HG02588 (cell line): ENCODE results near the gene CELA2A.
"Not testable (repeated sequence)": the region's sequence is repeated elsewhere in the genome, so short reads cannot be mapped to it uniquely, and the experiment has no call there.

ENCODE experiments used
- ATAC-seq: cut with Tn5 transposase; IDR thresholded peaks from one replicate; pipeline ENCODE4 v1.9.1; 2021; ENCODE audit warnings: mild to moderate bottlenecking, moderate library complexity; ENCODE audit not compliant: unreplicated experiment

CELA2A gene

DNA sequence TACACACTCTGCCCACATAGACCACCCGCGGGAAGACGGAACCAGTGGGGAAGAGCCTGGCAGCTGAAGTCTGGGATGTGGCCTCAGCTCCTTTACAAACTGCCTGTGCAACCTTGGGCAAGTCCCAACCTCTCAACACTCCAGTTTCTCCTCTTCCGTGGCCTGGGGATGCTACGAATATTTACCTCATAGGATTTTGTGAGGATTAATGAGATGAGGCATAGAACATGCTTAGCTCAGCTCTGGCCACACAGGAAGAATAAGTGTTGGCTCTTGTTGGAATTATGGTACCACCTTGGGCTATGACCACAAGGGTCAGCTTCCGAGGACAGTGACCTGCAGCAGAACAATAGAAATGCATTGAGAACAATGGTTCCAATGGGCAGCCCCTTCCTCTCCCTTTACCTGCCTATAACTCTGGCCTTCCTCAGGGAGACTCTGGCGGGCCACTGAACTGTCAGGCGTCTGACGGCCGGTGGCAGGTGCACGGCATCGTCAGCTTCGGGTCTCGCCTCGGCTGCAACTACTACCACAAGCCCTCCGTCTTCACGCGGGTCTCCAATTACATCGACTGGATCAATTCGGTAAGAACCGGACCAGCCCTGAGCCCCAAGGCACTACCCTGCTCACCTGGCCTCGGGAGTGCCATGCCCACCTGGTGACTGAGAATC is 10.6 kb downstream of the CELA2A start:
- not testable (repeated sequence) for ATAC-seq

DNA sequence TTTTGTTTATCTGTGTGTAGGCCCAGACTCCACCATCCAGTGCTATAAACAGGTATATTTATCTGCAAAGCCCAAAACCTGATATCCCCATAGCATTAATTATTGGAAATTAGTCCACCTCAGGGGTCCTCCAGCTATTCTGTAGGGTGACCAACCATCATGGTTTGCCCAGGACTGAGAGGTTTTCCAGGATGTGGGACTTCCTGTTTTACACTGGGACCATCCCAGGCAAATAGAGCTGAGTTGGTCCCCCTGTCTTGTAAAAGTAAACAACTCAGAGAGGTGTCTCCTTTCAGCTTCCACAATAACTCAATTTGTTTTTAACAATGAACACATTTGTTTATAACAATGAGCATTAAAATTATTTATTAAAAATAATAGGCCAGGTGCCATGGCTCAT is 11.6 kb downstream of the CELA2A start:
- ATAC-seq: no peak

- ATAC-seq: no peak
Observed at GRCh38 chr1:15469361-15469760, 12.8 kb downstream of the CELA2A start.

DNA sequence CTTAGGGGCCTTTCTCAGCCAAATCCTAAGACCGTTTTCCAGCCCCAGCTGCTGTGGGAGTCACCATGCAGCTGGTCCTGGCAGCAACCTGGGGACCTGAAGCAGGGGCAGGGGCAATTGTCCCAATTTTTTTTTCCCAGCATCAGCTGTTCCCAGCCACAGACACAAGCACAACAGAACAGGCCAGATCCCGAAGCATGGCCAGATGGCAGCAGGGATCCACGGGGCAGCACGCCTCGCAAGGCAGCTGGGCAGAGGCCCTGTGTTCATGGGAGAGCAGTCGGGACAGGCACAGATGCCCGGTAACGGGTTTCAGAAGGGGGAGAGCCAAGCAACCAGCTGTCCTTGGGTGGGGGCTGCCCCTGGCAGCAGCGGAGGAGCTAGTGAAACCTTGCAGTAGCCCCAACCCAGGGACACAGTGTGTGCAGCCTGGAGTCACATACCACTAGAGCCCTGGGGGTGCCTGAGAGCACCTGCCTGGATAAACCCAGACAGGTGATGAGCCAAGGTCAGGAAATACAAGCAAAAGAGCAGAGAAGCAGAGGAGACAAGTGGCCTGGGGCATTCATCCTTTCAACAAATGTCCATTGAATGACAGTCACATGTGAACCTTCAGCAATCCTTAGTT is 13.4 kb downstream of the CELA2A start:
- ATAC-seq: not testable (repeated sequence)

DNA sequence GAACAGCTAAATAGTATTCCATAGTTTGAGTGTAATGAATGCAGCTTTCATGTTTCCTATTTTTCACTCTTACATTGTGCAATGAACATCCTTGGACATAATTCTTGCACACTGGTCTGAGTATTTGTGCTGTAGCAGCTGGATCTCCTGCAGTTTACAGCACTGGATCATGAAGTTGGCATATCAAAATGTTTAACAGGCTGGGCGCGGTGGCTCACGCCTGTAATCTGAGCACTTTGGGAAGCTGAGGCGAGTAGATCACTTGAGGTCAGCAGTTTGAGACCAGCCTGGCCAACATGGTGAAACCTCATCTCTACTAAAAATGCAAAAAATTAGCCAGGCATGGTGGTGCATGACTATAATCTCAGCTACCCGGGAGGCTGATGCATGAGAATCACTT is 14.5 kb downstream of the CELA2A start:
- ATAC-seq: not testable (repeated sequence)

DNA sequence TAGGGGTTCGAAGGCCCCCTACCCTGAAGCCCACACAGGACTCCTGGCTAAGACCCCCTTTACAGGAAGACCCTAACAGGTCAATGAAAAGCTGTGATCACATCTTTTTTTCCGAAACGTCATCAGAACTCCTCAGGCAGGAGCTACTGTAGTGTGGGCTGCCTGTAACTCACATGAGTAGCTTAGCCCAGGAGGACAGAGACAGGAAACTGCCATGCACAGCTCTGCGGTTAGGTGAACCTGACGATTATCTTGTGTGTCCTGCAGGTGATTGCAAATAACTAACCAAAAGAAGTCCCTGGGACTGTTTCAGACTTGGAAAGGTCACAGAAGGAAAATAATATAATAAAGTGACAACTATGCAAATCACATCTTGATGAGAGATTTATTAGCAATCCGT is 15.2 kb downstream of the CELA2A start:
- ATAC-seq: not testable (repeated sequence)

GRCh38 chr1:15472587-15472986 is 16.1 kb downstream of the CELA2A start:
- no peak for ATAC-seq

DNA sequence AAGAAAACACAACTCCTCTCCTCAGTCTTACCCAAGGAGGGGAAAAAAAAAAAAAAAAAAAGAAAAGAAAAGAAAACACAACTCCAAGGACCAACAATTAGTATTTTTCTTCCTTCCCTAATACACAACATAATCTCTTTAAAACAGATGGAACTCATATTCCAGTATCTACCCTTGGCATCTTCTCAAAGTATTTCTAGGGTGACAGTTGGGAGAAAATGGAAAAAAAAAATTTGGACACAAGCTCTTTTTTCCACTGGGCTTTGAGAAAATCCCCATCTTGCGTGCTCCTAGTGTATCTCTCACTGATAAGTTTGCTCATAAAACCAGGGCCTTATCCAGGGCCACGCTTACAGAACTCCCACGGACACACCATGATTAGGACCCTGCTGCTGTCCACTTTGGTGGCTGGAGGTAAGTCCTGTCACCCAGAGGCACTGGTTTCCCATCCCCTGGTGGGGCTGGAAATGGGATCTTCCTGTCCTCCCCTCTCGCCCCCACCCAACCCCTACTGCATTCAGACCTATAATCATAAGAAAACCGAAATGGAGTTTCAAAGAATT is 19.3 kb downstream of the CELA2A start, which contains the start of gene CELA2B:
CELA2B (plus strand) TSS at position 353 of the 563 bp plus-strand sequence; CDS start at position 375, 22 bp downstream.
- ATAC-seq: no peak

- ATAC-seq: no peak
Observed at GRCh38 chr1:15476927-15477326, 20.4 kb downstream of the CELA2A start.

GRCh38 chr1:15477646-15478212 is 21.2 kb downstream of the CELA2A start:
- no peak for ATAC-seq

GRCh38 chr1:15479654-15480347 is 23.3 kb downstream of the CELA2A start:
- ATAC-seq: no peak

- not testable (repeated sequence) for ATAC-seq
Observed at GRCh38 chr1:15482455-15482854, 25.9 kb downstream of the CELA2A start.

GRCh38 chr1:15482983-15483543 is 26.5 kb downstream of the CELA2A start:
- not testable (repeated sequence) for ATAC-seq

DNA sequence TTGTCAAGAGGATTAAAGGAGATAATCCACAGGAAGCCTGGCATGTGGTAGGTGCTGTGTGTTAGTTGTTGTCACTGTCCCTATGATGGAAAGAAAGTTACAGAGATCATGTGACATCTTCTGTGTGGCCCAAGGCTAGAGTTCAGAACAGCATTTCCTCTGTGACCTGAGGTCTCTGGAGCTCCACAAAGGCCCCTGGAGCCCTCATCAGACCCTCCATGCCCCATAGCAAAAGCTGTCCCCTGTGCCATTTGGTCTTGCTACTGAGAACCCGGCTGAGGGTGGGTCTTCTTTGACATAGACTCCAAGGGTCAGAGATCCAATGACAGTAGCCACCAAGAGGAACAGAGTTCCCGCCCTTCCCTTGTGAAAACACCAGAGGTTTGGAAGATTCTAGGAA is 27.4 kb downstream of the CELA2A start:
- no peak for ATAC-seq

GRCh38 chr1:15484443-15484842 is 27.9 kb downstream of the CELA2A start:
- ATAC-seq: not testable (repeated sequence)

DNA sequence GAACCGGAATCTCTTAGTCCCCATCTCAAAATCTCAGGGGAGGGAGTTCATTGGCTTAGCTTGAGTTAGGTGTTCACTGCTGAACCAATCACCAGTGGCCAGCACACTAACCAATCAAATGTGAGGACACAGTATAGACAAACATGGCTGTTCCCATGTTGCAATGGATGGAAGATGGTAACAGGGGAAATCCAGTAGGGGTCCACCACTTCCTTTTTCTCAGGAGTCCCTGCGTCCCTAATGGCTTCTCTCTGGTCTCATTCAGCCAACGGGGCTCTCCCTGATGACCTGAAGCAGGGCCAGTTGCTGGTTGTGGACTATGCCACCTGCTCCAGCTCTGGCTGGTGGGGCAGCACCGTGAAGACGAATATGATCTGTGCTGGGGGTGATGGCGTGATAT is 29.1 kb downstream of the CELA2A start:
- ATAC-seq: no peak

- not testable (repeated sequence) for ATAC-seq
Observed at GRCh38 chr1:15486844-15487610, 30.5 kb downstream of the CELA2A start.

DNA sequence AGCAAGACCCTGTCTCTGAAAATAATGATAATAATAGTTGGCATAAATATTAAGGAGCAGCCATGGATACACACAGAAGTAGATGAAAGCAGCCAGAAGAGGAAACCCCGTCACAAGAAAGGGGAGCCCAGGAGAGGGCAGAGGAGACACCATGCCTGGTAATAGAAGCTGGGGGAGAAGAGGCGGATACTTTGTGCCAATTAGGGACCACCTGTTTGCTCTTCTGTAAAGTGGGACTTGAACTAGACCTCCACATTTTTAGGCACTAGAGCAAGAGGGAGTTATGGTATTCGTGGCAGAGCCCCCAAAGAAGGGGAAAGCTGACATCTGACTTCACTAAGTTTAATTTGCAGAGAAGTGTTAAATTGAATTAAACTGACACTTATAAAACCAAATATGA is 31.8 kb downstream of the CELA2A start:
- ATAC-seq: no peak

- ATAC-seq: no peak
Observed at GRCh38 chr1:15489052-15489736, 32.7 kb downstream of the CELA2A start.

DNA sequence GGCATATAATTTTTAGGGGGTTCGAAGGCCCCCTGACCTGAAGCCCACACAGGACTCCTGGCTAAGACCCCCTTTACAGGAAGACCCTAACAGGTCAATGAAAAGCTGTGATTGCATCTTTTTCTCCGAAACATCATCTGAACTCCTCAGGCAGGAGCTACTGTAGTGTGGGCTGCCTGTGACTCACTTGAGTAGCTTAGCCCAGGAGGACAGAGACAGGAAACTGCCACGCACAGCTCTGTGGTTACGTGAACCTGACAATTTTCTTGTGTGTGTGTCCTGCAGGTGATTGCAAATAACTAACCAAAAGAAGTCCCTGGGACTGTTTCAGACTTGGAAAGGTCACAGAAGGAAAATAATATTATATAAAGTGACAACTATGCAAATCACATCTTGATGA is 34.5 kb downstream of the CELA2A start:
- ATAC-seq: not testable (repeated sequence)
